GM21529 (cell line): Measurements from ENCODE around the gene PPP1R16B.

Source experiments
- ATAC-seq: cut with Tn5 transposase; IDR thresholded peaks from one replicate; pipeline ENCODE4 v1.9.1; 2021; ENCODE audit not compliant: unreplicated experiment

Gene PPP1R16B

DNA sequence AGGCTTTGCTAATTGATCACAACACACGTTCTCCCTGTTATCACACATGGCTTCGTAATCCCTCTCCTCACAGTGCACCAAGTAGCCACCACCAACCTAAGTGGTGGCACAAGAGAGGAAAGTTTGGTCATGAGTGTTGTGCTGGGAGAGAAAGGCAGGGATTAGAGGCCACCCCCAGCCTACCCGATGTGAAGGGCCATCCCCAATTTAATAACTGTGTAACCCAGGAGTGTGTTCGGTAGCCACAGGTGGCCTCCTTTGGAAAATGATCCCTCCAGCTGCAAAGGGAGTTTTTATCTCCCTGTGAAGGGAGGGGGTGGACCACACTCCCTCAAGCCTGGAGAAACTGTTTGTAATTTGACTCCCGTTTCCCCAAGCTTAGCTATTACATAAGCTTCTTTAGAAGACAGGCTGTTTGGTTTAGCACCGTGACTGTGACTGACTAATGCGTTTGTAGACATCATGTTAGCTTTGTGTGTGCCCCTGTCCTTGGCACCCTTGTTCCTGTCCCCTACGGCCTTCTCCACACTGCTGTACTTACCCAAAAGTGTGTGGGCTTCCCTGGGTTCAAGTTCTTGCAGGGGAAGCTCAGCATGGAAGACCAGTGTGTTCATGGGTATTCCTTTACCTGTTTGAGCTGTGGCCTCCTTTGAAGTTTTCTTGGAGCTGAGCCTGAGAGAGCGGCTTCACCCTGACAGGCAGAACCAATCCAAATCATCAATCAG is 20.6 kb downstream of the PPP1R16B start:
- no peak for ATAC-seq

DNA sequence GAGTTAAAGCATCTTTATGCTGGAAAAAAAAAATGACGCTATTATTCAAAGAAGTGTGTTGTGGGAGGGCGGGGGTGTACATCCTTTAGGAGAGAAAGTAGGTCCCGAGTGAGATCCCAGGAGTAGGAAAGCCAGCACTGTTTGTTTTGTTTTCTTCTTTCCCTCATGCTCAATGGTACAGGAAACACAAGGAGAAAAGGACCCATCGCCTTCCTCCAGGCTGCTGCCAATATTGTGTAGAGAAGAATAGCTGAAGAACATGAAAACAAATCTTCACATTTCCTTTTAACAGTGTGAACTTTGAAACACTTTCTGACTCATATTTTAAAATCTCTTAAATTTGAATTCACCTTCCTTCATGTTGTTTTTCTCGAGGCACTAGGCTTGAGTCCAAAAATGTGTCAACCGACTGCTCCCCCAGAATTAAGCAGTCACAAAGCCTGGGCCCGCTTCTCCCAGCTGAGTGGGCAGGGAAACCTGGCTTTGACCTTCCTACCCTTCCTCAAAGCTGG is 22.3 kb downstream of the PPP1R16B start:
- ATAC-seq: no peak

DNA sequence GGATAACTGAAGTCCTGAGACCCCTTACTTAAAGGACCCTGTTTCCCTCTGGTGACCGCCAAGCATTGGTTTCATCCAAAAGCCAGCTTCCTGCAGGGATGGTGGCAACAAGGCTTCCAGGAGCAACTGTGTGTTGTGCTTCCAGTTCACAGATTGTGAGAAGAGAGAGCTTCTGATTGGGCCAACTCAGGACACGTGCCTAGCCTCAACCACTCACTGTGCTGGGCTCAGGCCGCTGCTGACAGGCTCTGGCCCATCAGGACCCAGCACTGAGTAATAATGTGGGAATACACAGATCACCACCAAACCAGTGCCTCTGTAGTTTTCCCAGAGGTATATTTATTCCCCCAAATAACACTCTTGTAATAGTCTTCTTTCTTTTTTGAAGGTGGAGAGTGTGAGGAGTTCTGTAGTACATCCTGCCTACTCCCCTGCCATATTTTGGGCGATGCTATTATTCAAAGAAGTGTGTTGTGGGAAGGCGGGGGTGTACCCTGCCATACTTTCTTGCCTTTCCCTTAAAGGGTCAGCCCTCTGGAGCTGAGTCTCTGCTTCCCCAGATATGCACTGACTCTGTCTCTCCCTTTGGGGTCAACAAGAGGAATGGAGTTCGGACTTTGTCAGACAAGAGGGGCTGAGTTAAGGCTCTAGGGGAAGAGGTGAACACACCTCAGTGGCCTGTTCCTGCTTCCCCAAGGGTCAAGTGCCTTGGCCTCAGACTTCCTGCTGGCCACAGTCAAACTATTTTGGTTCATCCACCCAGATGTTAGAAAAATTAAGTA is 23.2 kb downstream of the PPP1R16B start:
- ATAC-seq: no peak

DNA sequence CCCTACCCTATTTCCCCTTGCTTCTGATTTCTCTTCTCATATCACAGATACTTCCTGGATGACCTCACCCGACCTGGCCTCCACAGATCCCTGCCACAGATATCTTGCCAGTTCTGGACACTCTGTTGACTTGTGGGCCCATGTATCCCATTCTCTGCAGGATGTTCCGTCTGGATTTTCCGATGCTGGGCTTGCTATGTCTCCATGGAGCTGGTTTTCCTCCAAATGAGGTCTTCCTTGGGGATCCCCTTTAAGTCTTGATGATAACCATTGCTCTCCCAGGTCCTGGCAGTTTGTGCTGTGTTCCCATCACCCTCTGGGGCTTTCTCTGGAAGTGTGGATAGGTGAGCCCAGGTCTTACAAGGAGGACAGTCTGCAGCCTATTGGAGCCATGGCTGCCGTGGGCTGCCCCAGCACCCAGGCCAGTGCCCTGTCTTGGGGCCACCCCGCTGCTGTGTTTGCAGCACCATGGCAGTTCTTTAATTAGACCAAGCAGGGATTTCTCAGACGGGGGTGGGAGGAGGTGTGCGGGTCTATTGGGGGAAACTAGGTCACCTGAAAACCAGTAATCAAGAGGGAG is 23.9 kb downstream of the PPP1R16B start:
- ATAC-seq: no peak

DNA sequence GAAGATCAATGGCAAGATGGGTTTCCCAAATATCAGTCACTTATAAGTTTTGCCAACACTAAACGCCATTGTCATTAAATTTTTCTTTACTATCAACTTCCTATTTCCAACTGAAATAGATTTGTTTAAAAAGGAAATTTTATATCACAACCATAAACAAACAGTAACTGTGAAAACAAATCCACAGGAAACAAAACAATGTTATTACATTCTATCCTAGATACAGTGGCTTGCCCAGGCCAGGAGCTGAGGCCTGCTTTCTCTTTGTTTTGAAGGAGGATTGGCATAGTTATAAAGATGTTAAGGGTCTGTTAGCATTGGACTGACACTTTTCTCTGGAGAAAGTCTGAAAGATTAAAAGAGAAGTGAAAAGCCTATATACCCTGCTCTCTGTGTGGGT is 24.9 kb downstream of the PPP1R16B start:
- ATAC-seq: no peak

DNA sequence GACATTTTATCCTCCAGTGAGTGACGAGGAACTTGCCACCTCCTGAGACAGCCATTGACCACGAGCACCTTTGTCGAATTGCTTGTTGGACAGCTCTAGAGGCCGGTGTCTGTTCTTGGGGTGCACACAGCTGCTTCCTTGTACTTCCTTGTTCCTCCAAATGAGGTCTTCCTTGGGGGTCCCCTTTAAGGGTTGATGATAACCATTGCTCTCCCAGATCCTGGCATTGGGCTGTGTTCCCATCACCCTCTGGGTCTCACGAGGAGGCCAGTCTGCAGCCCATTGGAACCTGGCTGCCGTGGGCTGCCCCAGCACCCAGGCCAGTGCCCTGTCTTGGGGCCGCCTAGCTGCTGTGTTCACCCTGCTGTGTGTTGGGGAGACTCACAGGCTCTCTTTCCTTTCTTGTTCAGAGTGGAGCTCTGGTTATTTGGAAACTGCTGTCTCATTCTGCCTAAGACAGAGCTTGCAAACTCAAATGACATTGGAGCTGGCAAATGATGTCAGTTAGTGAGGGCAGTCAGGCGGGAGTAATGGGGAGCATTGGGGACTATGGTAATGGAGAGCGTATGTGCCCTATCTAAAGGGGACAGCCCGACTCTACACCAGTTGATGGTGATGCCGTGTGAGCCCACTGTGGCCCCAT is 25.7 kb downstream of the PPP1R16B start:
- ATAC-seq: no peak

DNA sequence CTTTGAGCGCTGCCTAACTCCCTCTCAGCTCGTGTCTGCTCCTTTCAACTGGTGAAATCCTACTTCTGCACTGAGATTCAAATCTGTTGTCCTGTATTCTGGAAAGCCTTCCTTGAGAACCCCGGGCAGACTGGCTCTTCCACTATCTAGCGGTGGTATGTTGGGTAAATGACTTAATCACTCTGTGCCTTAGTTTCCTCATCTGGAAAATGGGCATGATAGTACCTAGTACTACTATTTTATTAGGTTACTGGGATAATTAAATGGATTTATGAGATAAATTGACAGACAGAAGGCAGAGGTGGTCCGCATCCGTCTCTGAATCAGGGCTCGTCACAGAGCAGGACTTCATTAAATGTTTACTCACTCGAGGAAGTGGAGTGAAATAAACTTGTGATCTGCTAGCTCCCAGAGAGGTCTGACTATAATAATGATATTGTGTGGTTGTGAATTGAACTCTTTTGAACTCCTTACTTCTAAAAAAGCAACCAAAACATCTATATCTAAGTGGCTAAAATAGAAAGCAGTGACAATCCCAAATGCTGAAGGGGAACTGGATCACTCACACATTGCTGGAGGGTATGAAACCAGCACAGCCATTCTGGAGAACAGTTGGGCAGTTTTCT is 26.6 kb downstream of the PPP1R16B start:
- no peak for ATAC-seq

DNA sequence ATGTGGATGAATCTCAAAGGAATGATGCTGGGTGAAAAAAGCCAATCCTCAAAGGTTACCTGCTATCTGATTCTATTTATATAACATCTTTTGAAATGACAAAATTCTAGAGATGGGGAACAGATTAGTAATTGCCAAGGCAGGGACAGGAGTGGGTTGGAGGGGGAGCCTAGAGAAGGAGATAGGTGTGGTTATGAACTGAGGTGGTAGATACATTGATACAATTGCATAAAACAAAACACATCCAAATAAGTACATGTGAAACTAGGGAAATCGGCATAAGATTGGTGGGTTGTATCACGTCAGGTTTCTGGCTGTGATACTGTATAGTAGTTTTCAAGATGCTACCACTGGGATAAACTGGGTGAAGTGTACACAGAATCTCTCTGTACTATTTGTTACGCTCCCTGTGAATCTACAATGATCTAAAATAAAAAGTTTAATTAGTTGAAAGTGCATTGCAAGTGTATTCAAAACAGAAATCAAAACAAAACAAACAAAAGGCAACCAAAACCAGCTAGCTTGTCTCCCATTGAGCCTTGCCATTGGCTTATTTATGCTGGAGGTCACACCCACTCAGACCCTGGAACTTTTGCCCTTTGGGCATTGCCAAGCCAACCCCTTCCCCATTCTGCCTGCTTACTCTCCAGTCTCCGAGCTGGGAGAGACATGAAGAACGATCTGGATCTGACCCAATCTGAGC is 27.8 kb downstream of the PPP1R16B start:
- no peak for ATAC-seq

DNA sequence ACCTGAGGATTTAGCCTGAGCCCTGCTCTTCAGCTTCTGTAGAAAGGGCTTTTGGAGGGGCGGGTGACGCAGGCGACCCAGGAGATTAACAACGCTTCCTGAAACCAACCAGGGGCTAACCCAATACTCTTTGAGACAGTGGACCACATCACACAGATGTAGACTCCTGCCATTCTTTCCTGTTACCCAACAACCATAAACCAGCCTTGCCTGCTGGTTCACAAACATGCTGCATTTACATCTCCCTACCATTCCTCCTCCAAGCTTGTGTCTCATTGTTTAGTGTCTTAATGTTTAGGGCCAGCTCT is 28.3 kb downstream of the PPP1R16B start:
- ATAC-seq: no peak

DNA sequence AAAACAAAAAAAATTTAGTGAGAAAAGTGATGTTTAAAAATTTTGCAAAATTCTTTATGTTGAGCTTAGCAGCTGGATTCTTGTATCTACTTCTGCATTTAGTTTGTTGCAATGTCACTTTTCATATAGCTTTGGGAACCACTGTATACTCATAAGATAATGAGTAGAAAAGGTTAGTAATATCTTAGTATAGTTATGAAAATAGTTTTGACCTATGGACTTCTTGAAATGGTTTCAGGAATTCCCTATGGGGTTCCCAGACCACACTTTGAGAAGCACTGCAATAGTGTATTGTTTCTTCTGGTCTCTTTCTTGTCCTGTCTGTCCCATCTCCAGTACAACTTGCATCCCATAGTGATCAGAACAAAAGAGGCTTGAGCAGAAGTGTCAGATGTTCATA is 29.4 kb downstream of the PPP1R16B start:
- no peak for ATAC-seq

DNA sequence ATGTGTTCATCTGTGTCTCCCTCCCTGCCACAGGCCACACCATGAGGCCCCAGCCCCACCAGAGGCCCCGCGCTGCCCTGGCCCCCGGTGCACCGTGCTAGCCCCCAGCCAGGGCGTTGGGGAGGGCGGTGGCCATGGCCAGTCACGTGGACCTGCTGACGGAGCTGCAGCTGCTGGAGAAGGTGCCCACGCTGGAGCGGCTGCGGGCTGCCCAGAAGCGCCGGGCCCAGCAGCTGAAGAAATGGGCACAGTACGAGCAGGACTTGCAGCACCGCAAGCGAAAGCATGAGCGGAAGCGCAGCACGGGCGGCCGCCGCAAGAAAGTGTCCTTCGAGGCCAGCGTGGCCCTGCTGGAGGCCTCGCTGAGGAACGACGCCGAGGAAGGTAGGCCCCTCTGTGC is 30.3 kb downstream of the PPP1R16B start:
- ATAC-seq: no peak

DNA sequence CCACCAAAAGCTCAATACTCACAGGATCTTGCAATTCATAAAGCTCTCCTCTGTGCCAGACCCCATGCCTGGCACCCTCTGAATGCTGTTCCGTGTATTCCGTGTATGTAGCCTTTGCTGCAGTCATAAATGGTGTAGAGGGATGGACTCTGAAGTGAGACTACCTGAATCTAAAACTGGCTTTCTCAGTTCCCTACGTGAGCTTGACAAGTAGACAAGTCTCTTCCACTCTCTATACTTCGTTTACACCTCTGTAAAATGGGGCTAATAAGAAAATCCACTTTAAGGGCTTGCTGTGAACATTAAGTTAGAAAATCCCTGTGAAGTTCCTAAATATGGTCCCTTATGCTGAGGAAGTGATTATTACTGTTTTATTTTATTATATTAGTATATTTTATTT is 31.5 kb downstream of the PPP1R16B start:
- ATAC-seq: no peak

DNA sequence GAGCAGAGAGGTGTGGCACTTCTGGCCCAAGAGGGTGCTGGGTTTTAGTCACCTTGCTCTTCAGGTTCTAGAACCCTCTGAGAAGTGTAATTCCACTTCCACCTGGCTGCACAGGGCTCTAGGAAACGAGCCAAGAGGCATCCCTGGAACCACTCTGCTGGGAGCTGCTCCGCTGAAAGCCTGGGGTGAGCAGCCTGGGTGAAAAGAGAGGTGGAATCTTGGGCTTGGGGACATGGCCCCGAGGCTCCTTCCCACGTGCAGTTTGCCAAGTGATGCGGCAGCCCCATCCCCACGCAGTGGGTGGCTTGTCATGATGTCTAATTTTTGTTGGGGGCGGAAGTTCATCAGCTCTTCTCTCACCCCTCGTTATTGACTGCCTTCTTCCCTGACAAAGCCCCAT is 32.8 kb downstream of the PPP1R16B start:
- ATAC-seq: no peak

DNA sequence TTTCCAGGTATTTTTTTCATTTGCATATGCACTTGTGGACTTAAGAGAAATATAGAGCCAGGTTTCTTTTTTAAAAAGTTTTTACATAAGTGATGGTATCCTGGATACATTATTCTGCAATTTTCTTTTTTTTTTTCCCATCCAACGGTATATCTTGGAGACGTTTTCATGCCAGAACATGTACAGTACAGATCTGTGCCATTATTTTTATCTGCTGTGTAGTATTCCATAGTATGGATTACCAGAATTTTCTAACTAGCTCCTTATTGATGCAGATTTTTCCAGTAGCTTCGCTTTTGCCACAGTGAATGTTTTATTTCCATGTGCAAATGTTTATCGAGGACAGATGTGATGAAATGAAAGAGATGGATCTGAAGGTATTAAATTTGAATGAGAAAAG is 34.1 kb downstream of the PPP1R16B start:
- ATAC-seq: no peak

DNA sequence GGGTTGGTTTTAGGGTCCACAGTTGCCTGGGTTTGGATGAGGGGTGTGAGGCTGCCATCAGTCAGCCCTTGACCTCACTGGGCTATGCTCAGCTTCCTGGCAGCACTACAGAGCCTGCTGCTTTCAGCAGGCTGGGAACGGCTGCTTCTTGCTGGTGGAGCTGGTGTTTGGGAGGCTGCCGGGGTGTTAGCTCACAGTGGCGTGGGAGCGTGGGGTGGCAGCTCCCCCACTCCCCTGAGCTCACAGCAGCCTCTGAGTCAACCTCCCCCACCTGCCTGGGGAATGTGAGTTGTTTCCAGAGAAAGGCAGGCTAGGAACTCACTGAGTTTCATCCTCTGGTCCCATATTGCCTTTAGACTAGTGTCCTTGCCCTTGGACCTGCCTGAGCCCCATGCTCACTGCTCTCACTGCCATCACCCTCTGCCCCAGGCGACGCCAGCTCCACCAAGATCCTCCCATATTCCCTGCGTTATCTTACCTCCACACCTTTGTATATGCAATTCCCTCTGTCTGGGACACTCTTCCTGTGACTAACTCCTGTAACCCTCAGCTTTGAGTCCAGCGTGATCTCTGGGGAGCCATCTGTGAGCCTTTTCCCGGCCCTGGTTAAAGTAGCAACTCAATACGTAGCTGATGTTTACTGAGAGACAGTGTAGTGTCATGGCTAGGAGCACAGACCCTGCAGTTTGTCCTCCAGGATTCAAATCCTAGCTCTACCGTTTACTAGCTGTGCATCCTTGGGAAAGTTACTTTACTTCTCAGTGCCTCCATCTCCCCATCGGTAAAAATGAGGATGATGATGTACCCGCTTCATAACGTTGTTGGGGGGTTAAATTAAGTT is 34.8 kb downstream of the PPP1R16B start:
- no peak for ATAC-seq

DNA sequence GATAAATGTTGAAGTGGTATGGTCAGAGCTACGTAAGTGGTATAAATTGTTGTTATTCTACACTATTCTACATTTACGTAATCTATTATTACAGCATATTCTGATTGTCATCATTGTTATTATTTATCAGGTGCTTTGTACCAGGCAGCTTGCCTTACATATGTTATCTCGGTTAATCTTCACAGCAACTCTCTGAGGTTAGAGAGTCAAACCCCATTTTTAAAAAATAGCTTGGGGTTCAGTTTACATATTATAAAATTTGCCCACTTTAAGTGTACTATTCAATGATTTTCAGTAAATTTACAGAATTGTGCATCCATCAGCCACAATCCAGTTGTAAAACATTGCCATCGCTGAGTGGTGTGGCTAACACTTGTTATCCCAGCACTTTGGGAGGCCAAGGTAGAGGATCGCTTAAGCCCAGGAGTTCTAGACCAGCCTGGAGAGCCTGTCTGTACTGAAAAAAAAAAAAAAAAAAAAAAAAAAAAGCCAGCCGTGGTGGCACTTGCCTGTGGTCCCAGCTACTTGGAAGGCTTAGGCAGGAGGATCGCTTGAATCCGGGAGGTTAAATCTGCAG is 35.5 kb downstream of the PPP1R16B start:
- no peak for ATAC-seq

DNA sequence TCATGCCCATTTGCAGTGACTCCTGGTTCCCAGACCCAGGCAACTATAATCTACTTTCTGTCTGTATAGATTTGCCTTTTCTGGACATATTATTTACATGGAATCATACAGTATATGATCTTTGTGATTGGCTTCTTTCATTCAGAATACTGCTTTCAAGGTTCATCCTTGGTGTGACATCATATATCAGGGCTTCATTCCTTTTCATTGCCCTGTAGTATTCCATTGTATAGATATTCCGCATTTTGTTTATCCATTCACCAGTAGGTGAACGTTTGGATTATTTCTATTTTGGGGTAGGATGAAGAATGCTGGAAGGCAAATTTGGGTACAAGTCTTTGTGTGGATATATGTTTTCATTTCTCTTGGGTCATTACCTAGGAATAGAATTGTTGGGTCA is 36.1 kb downstream of the PPP1R16B start:
- no peak for ATAC-seq

DNA sequence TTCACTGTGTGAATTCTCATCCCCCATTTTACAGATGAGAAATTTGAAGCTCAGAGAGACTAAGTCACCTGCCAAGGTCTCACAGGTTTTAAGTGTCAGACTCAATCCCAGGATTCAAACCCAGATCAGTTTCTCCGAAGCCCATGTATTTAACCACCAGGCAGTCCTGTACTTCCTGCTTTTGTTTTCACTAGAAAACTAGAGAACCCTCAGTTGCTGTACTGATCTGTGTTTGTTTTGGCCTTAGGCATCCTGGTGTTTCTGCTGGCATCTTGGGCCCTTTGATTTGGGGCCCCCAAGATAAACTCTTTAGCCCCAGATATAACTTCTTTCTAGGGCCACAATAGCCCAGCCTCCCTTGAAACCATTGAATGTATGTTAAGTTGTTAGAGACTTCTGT is 36.5 kb downstream of the PPP1R16B start:
- peak; percentile 40 for ATAC-seq

DNA sequence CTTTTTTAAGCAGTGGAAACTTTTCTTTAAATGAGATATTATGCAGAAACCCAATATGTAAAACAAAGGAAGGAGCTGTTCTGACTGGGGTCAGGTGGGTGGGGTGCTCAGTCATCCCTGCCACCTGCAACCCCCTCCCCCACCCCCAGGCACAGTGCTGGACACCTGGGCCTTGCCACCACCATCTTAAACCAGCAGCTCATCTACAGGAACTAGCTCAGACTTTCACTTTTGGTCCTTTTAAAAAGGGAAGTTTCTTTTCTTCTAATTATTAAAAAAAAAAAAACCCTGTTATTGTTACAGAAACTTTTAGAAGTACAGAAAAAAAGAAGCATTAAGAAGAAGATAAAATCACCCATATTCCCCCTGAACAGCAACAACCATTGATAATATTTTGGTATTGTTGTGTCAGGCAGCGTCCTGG is 37.1 kb downstream of the PPP1R16B start:
- peak; percentile 90 for ATAC-seq
